Measurements from ENCODE around the gene GDAP1L1. TPM values are rescaled to one million over a fixed set of nuclear protein-coding genes. Genes with fewer than 3 reads are reported as not detected.

Gene GDAP1L1
- total and polyA plus RNA-seq, 2 donors (not counting 1 experiment from before 2014, with no cell fraction given), result not detected

GRCh38 chr20:44314870-44315269 lies 67.8 kb downstream of the GDAP1L1 start:
- DNase-seq (ENCODE audit: low read depth in 2 of 2), result no peak
- no peaks in the 10 kb centered on the region for H3K9me3 ChIP-seq (ENCODE audit: control insufficient read depth, insufficient read depth, low read depth, low read length)
- H3K27ac ChIP-seq (ENCODE audit: insufficient read depth, low read length), result no peak overlapping the region
- no peaks in the 10 kb centered on the region for H4K20me1 ChIP-seq (ENCODE audit: control insufficient read depth, extremely low read depth, insufficient read depth, low read length)
- TF ChIP-seq EZH2 (IDR thresholded peaks at IDR 0.05; ENCODE audit: low read length, missing control alignments) (no peak), CTCF (conservative IDR thresholded peaks at IDR 0.05 in 1 of 2, IDR thresholded peaks at IDR 0.05 in 1 of 2; ENCODE audit: low read depth in 1 of 2, low read length in 2 of 2) (no peak)
- H3K27me3 ChIP-seq (ENCODE audit: control insufficient read depth, insufficient read depth, low read length), result no peaks in the 10 kb centered on the region
- H3K4me1 ChIP-seq (ENCODE audit: control insufficient read depth, extremely low read depth, insufficient read depth, low read length), result peaks cover 2% of the 10 kb centered on the region
- H3K4me2 ChIP-seq (ENCODE audit: extremely low read depth, insufficient read depth, low read length), result no peak overlapping the region
- H3K9ac ChIP-seq (ENCODE audit: insufficient read depth, low read length), result no peak overlapping the region
- no peaks in the 10 kb centered on the region for H3K36me3 ChIP-seq (ENCODE audit: control insufficient read depth, insufficient read depth, low read length)
- peaks cover 6% of the 10 kb centered on the region for H3K79me2 ChIP-seq (ENCODE audit: control insufficient read depth, insufficient read depth, low read length)
- no peak overlapping the region for H3K4me3 ChIP-seq (replicated peaks in 1 of 4; ENCODE audit: control extremely low read depth in 1 of 4, insufficient read depth in 1 of 4, low read depth in 3 of 4, low read length in 4 of 4)
- no peak overlapping the region for H2AFZ ChIP-seq (ENCODE audit: low read length)

- H3K27ac ChIP-seq (ENCODE audit: insufficient read depth, low read length), result no peak overlapping the region
- DNase-seq (ENCODE audit: low read depth in 2 of 2), result peak in 1 of 2 donors; percentile 51
- no peak for TF ChIP-seq CTCF (conservative IDR thresholded peaks at IDR 0.05 in 1 of 2, IDR thresholded peaks at IDR 0.05 in 1 of 2; ENCODE audit: low read depth in 1 of 2, low read length in 2 of 2)
- no peak for TF ChIP-seq EZH2 (IDR thresholded peaks at IDR 0.05; ENCODE audit: low read length, missing control alignments)
- H3K79me2 ChIP-seq (ENCODE audit: control insufficient read depth, insufficient read depth, low read length), result no peaks in the 10 kb centered on the region
- no peak overlapping the region for H3K4me2 ChIP-seq (ENCODE audit: extremely low read depth, insufficient read depth, low read length)
- no peak overlapping the region for H2AFZ ChIP-seq (ENCODE audit: low read length)
- H3K9ac ChIP-seq (ENCODE audit: insufficient read depth, low read length), result no peak overlapping the region
- H3K4me3 ChIP-seq (replicated peaks in 1 of 4; ENCODE audit: control extremely low read depth in 1 of 4, insufficient read depth in 1 of 4, low read depth in 3 of 4, low read length in 4 of 4), result no peak overlapping the region
- no peaks in the 10 kb centered on the region for H4K20me1 ChIP-seq (ENCODE audit: control insufficient read depth, extremely low read depth, insufficient read depth, low read length)
- H3K27me3 ChIP-seq (ENCODE audit: control insufficient read depth, insufficient read depth, low read length), result no peaks in the 10 kb centered on the region
- H3K9me3 ChIP-seq (ENCODE audit: control insufficient read depth, insufficient read depth, low read depth, low read length), result no peaks in the 10 kb centered on the region
- no peaks in the 10 kb centered on the region for H3K4me1 ChIP-seq (ENCODE audit: control insufficient read depth, extremely low read depth, insufficient read depth, low read length)
- no peaks in the 10 kb centered on the region for H3K36me3 ChIP-seq (ENCODE audit: control insufficient read depth, insufficient read depth, low read length)
Measured at GRCh38 chr20:44319839-44320422, 72.8 kb downstream of the GDAP1L1 start.

- H3K9ac ChIP-seq (ENCODE audit: insufficient read depth, low read length), result no peak overlapping the region
- no peak for DNase-seq (ENCODE audit: low read depth in 2 of 2)
- H3K4me2 ChIP-seq (ENCODE audit: extremely low read depth, insufficient read depth, low read length), result no peak overlapping the region
- no peaks in the 10 kb centered on the region for H3K79me2 ChIP-seq (ENCODE audit: control insufficient read depth, insufficient read depth, low read length)
- no peak overlapping the region for H2AFZ ChIP-seq (ENCODE audit: low read length)
- no peaks in the 10 kb centered on the region for H3K27me3 ChIP-seq (ENCODE audit: control insufficient read depth, insufficient read depth, low read length)
- TF ChIP-seq CTCF (conservative IDR thresholded peaks at IDR 0.05 in 1 of 2, IDR thresholded peaks at IDR 0.05 in 1 of 2; ENCODE audit: low read depth in 1 of 2, low read length in 2 of 2), result no peak
- no peak for TF ChIP-seq EZH2 (IDR thresholded peaks at IDR 0.05; ENCODE audit: low read length, missing control alignments)
- no peak overlapping the region for H3K27ac ChIP-seq (ENCODE audit: insufficient read depth, low read length)
- H3K36me3 ChIP-seq (ENCODE audit: control insufficient read depth, insufficient read depth, low read length), result no peaks in the 10 kb centered on the region
- no peak overlapping the region for H3K4me3 ChIP-seq (replicated peaks in 1 of 4; ENCODE audit: control extremely low read depth in 1 of 4, insufficient read depth in 1 of 4, low read depth in 3 of 4, low read length in 4 of 4)
- no peaks in the 10 kb centered on the region for H3K4me1 ChIP-seq (ENCODE audit: control insufficient read depth, extremely low read depth, insufficient read depth, low read length)
- no peaks in the 10 kb centered on the region for H4K20me1 ChIP-seq (ENCODE audit: control insufficient read depth, extremely low read depth, insufficient read depth, low read length)
- no peaks in the 10 kb centered on the region for H3K9me3 ChIP-seq (ENCODE audit: control insufficient read depth, insufficient read depth, low read depth, low read length)
Measured at GRCh38 chr20:44324343-44324742, 77.2 kb downstream of the GDAP1L1 start.
